Mucosa of descending colon (tissue), 3 donors: Measurements from ENCODE around the gene RNF182. TPM values are rescaled to one million over a fixed set of nuclear protein-coding genes. Genes with fewer than 3 reads are reported as not detected.

Source experiments
- ATAC-seq: fragments of 200-7000 bp; cut with Tn5 transposase; one replicate; pipeline ENCODE4 v1.9.1; 2020; ENCODE audit warnings: mild to moderate bottlenecking, moderate library complexity
- DNase-seq, 3 donors: peaks; one replicate each; pipeline ENCODE4 v3.0.0-alpha.2; 2020
- H3K36me3 ChIP-seq: fragments of 200-600 bp; one replicate; pipeline ENCODE4 v1.8.0; 2021; ENCODE audit warnings: low read depth, mild to moderate bottlenecking
- H3K4me1 ChIP-seq: fragments of 200-600 bp; one replicate; pipeline ENCODE4 v1.8.0; 2021; ENCODE audit warnings: low read depth, mild to moderate bottlenecking
- H3K4me3 ChIP-seq: fragments of 200-600 bp; one replicate; pipeline ENCODE4 v1.8.0; 2021; ENCODE audit warnings: mild to moderate bottlenecking
- H3K9me3 ChIP-seq: fragments of 200-600 bp; one replicate; pipeline ENCODE4 v1.8.0; 2021; ENCODE audit warnings: mild to moderate bottlenecking
- CTCF ChIP-seq: fragments of 200-600 bp; IDR thresholded peaks from one replicate; pipeline ENCODE4 v1.8.0; 2022; ENCODE audit warnings: antibody characterized with exemption, mild to moderate bottlenecking
- intact Hi-C, 2 donors: fragments of 100-400 bp; cut with DNase I in 1 of 2; cut with micrococcal nuclease in 1 of 2; formaldehyde crosslinking; loops; one replicate each; pipeline versions ENCODE4 v1.11.0 to v1.11.1; 2022; cut with DNase I, micrococcal nuclease
- total RNA-seq, 3 donors: library from RNA; stranded (reverse); fragmentation: NEBNext Ultra II Directional in 2 of 3; extraction: Animal tissue kit (Norgen Biotek cat#: 25700) in 2 of 3; gene quantifications; one replicate each; pipeline versions ENCODE4 v1.2.1 to v1.2.4, GENCODE V29; 2021 to 2023
- donor health status: DM: no; HTN: no; CAD: no; lungs with moderate emphysema.
- donor health status: DM: no; HTN: no; CAD: no.
- donor health status: DM: no; HTN: yes; CAD: no.

Gene RNF182
- total RNA-seq, 3 donors from 2014 or later, result 0.09 to 0.25 TPM; not detected in 1

GRCh38 chr6:13979284-13980171 lies 54.8 kb downstream of the RNF182 start:
- DNase-seq (no peak), ATAC-seq (no peak)
- H3K9me3 ChIP-seq, result no peaks in the 10 kb centered on the region
- intact Hi-C loops, result no loop called here
- TF ChIP-seq CTCF, result no peak
- H3K4me3 ChIP-seq, result no peak overlapping the region
- no peaks in the 10 kb centered on the region for H3K4me1 ChIP-seq
- no peaks in the 10 kb centered on the region for H3K36me3 ChIP-seq

GRCh38 chr6:13980534-13980933 lies 55.8 kb downstream of the RNF182 start:
- H3K9me3 ChIP-seq, result no peaks in the 10 kb centered on the region
- H3K36me3 ChIP-seq, result no peaks in the 10 kb centered on the region
- intact Hi-C loops, result no loop called here
- no peaks in the 10 kb centered on the region for H3K4me1 ChIP-seq
- TF ChIP-seq CTCF, result no peak
- ATAC-seq (no peak), DNase-seq (no peak)
- no peak overlapping the region for H3K4me3 ChIP-seq

GRCh38 chr6:13985663-13986325 lies 61.0 kb downstream of the RNF182 start:
- ATAC-seq, result no peak
- Histone ChIP-seq H3K4me3 (no peak overlapping the region), H3K36me3 (no peaks in the 10 kb centered on the region), H3K9me3 (no peaks in the 10 kb centered on the region), H3K4me1 (no peaks in the 10 kb centered on the region)
- DNase-seq, result no peak
- intact Hi-C loops, result no loop called here
- TF ChIP-seq CTCF, result no peak

GRCh38 chr6:13986700-13987399 lies 62.1 kb downstream of the RNF182 start:
- no peak for DNase-seq
- no peak for TF ChIP-seq CTCF
- Histone ChIP-seq H3K9me3 (no peaks in the 10 kb centered on the region), H3K4me3 (no peak overlapping the region), H3K36me3 (no peaks in the 10 kb centered on the region), H3K4me1 (no peaks in the 10 kb centered on the region)
- ATAC-seq, result no peak
- intact Hi-C loops, result no loop called here

GRCh38 chr6:13987400-13987865 lies 62.7 kb downstream of the RNF182 start:
- H3K4me1 ChIP-seq, result no peaks in the 10 kb centered on the region
- intact Hi-C loops, result no loop called here
- H3K36me3 ChIP-seq, result no peaks in the 10 kb centered on the region
- TF ChIP-seq CTCF, result no peak
- ATAC-seq (no peak), DNase-seq (no peak)
- no peaks in the 10 kb centered on the region for H3K9me3 ChIP-seq
- H3K4me3 ChIP-seq, result no peak overlapping the region
